Activated CD4-positive, alpha-beta T cell treated with anti-CD3 and anti-CD28 coated beads, Interleukin-2, amount 10 ng/mL, durations not matched to agents 7 days and 5 days (primary cell): Measurements from ENCODE around the gene PSMD1. TPM values are rescaled to one million over a fixed set of nuclear protein-coding genes. Genes with fewer than 3 reads are reported as not detected.
"Not testable (repeated sequence)": the region's sequence is repeated elsewhere in the genome, so short reads cannot be mapped to it uniquely, and the experiment has no call there.

ENCODE experiments used
- CTCF ChIA-PET: fragments of 350-600 bp; sonication (Branson Sonifier 250); formaldehyde crosslinking; loops from one replicate; lab custom pipeline; 2021; ENCODE audit warnings: antibody characterized with exemption; lab: Charles Lee
- POLR2A ChIA-PET: fragments of 350-600 bp; sonication (Branson Sonifier 250); formaldehyde crosslinking; loops from one replicate; lab custom pipeline; 2021; ENCODE audit warnings: antibody characterized with exemption; lab: Charles Lee
- DNase-seq: peaks from one replicate; pipeline ENCODE4 v3.0.0-alpha.2; 2020
- H3K27ac Mint-ChIP-seq: one replicate; pipeline ENCODE4 v1.8.0; 2021; ENCODE audit warnings: mild to moderate bottlenecking, moderate library complexity, mixed read lengths
- H3K27me3 Mint-ChIP-seq: one replicate; pipeline ENCODE4 v1.8.0; 2021; ENCODE audit warnings: mixed read lengths
- H3K36me3 Mint-ChIP-seq: one replicate; pipeline ENCODE4 v1.8.0; 2021; ENCODE audit warnings: low read depth, mixed read lengths
- H3K4me1 Mint-ChIP-seq: one replicate; pipeline ENCODE4 v1.8.0; 2021; ENCODE audit warnings: mixed read lengths
- H3K4me3 Mint-ChIP-seq: one replicate; pipeline ENCODE4 v1.8.0; 2021; ENCODE audit warnings: mild to moderate bottlenecking, moderate library complexity, mixed read lengths
- H3K9me3 Mint-ChIP-seq: one replicate; pipeline ENCODE4 v1.8.0; 2021; ENCODE audit warnings: mixed read lengths
- total RNA-seq, 2 experiments: library from RNA; stranded (reverse); gene quantifications; one replicate each; pipeline ENCODE4 v1.2.3, GENCODE V29; 2021

PSMD1 gene
- total RNA-seq, 2 experiments from 2014 or later, result 80.5 to 101 TPM

GRCh38 chr2:231068525-231069222, 12.0 kb downstream of the PSMD1 start:
- H3K27me3 Mint-ChIP-seq, result no peaks in the 10 kb centered on the region
- H3K27ac Mint-ChIP-seq, result no peak overlapping the region
- POLR2A ChIA-PET, result no interaction called here
- DNase-seq, result no peak
- H3K9me3 Mint-ChIP-seq, result no peaks in the 10 kb centered on the region
- H3K36me3 Mint-ChIP-seq, result peaks cover 30% of the 10 kb centered on the region
- peaks cover 10% of the 10 kb centered on the region for H3K4me1 Mint-ChIP-seq
- CTCF ChIA-PET, result interaction anchor here (0.8 to 1.8 kb wide), 4 partner anchors 10 to 17 kb away, joined by 3 to 10 read pairs (median 4); partner anchors contain the start of gene PSMD1
- no peak overlapping the region for H3K4me3 Mint-ChIP-seq

- ChIA-PET CTCF (interaction anchor here (0.7 to 1.8 kb wide), 4 partner anchors 10 to 17 kb away, joined by 3 to 10 read pairs (median 3); partner anchors contain the start of gene PSMD1), POLR2A (no interaction called here)
- no peak overlapping the region for H3K4me3 Mint-ChIP-seq
- H3K36me3 Mint-ChIP-seq, result peaks cover 30% of the 10 kb centered on the region
- peaks cover 10% of the 10 kb centered on the region for H3K4me1 Mint-ChIP-seq
- no peaks in the 10 kb centered on the region for H3K27me3 Mint-ChIP-seq
- DNase-seq, result no peak
- no peaks in the 10 kb centered on the region for H3K9me3 Mint-ChIP-seq
- H3K27ac Mint-ChIP-seq, result no peak overlapping the region
Observed at GRCh38 chr2:231069379-231070054, 12.8 kb downstream of the PSMD1 start.

GRCh38 chr2:231084565-231084964, 27.9 kb downstream of the PSMD1 start:
- Mint-ChIP-seq H3K9me3 (no peaks in the 10 kb centered on the region), H3K27me3 (no peaks in the 10 kb centered on the region), H3K4me1 (peaks cover 5% of the 10 kb centered on the region), H3K4me3 (no peak overlapping the region), H3K27ac (no peak overlapping the region), H3K36me3 (peaks cover 52% of the 10 kb centered on the region)
- ChIA-PET CTCF (interaction anchor here (0.6 to 1.2 kb wide), 3 partner anchors 8 to 398 kb away, joined by 3 to 4 read pairs (median 3); no protein-coding TSS in a partner anchor), POLR2A (no interaction called here)
- no peak for DNase-seq

- no peak for DNase-seq
- H3K27ac Mint-ChIP-seq, result no peak overlapping the region
- H3K4me3 Mint-ChIP-seq, result no peak overlapping the region
- H3K9me3 Mint-ChIP-seq, result no peaks in the 10 kb centered on the region
- ChIA-PET POLR2A (no interaction called here), CTCF (interaction anchor here (0.8 to 2.0 kb wide), 3 partner anchors 11 to 166 kb away, joined by 3 to 7 read pairs (median 3); no protein-coding TSS in a partner anchor)
- no peaks in the 10 kb centered on the region for H3K27me3 Mint-ChIP-seq
- H3K4me1 Mint-ChIP-seq, result peaks cover 5% of the 10 kb centered on the region
- H3K36me3 Mint-ChIP-seq, result peaks cover 45% of the 10 kb centered on the region
Observed at GRCh38 chr2:231088754-231089153, 32.1 kb downstream of the PSMD1 start.

GRCh38 chr2:231093933-231094332, 37.3 kb downstream of the PSMD1 start:
- Mint-ChIP-seq H3K27ac (no peak overlapping the region), H3K36me3 (peaks cover 62% of the 10 kb centered on the region), H3K9me3 (peaks cover 9% of the 10 kb centered on the region), H3K4me1 (peaks cover under 1% of the 10 kb centered on the region), H3K4me3 (no peak overlapping the region), H3K27me3 (no peaks in the 10 kb centered on the region)
- ChIA-PET POLR2A (no interaction called here), CTCF (no interaction called here)
- no peak for DNase-seq

GRCh38 chr2:231094736-231095346, 38.2 kb downstream of the PSMD1 start:
- DNase-seq, result no peak
- H3K27ac Mint-ChIP-seq, result no peak overlapping the region
- H3K4me3 Mint-ChIP-seq, result no peak overlapping the region
- H3K36me3 Mint-ChIP-seq, result peaks cover 67% of the 10 kb centered on the region
- ChIA-PET CTCF (interaction anchor here (0.9 kb wide), 1 partner anchor 11 kb away, joined by 4 read pairs; no protein-coding TSS in a partner anchor), POLR2A (no interaction called here)
- H3K9me3 Mint-ChIP-seq, result peaks cover 17% of the 10 kb centered on the region
- H3K4me1 Mint-ChIP-seq, result no peaks in the 10 kb centered on the region
- H3K27me3 Mint-ChIP-seq, result no peaks in the 10 kb centered on the region

GRCh38 chr2:231099918-231100317, 43.3 kb downstream of the PSMD1 start:
- no peak overlapping the region for H3K27ac Mint-ChIP-seq
- H3K4me1 Mint-ChIP-seq, result peaks cover 1% of the 10 kb centered on the region
- ChIA-PET POLR2A (no interaction called here), CTCF (no interaction called here)
- no peaks in the 10 kb centered on the region for H3K27me3 Mint-ChIP-seq
- no peak for DNase-seq
- H3K36me3 Mint-ChIP-seq, result peaks cover 53% of the 10 kb centered on the region
- peaks cover 21% of the 10 kb centered on the region for H3K9me3 Mint-ChIP-seq
- no peak overlapping the region for H3K4me3 Mint-ChIP-seq

- DNase-seq, H3K4me1 Mint-ChIP-seq, H3K27ac Mint-ChIP-seq, CTCF ChIA-PET, H3K4me3 Mint-ChIP-seq, H3K27me3 Mint-ChIP-seq, POLR2A ChIA-PET: not testable (repeated sequence)
- peaks cover 53% of the 10 kb centered on the region for H3K36me3 Mint-ChIP-seq
- H3K9me3 Mint-ChIP-seq, result peaks cover 21% of the 10 kb centered on the region
Observed at GRCh38 chr2:231100321-231100720, 43.7 kb downstream of the PSMD1 start.

GRCh38 chr2:231100990-231101389, 44.3 kb downstream of the PSMD1 start:
- POLR2A ChIA-PET, result no interaction called here

GRCh38 chr2:231102772-231103171, 46.1 kb downstream of the PSMD1 start:
- Mint-ChIP-seq H3K4me1 (peaks cover 1% of the 10 kb centered on the region), H3K27ac (no peak overlapping the region), H3K27me3 (no peaks in the 10 kb centered on the region), H3K9me3 (peaks cover 18% of the 10 kb centered on the region), H3K36me3 (peaks cover 34% of the 10 kb centered on the region), H3K4me3 (no peak overlapping the region)
- POLR2A ChIA-PET, result no interaction called here
- no peak for DNase-seq
- CTCF ChIA-PET, result interaction anchor here (0.9 to 1.6 kb wide), 4 partner anchors 9 to 291 kb away, joined by 3 to 6 read pairs (median 4); no protein-coding TSS in a partner anchor

More at GRCh38 chr2:231100990-231101389, 44.3 kb downstream of the PSMD1 start:
- Mint-ChIP-seq H3K9me3 (peaks cover 21% of the 10 kb centered on the region), H3K36me3 (peaks cover 51% of the 10 kb centered on the region), H3K4me3 (no peak overlapping the region), H3K27ac (no peak overlapping the region), H3K27me3 (no peaks in the 10 kb centered on the region), H3K4me1 (peaks cover 1% of the 10 kb centered on the region)
- DNase-seq, result no peak
- CTCF ChIA-PET, result no interaction called here

GRCh38 chr2:231104115-231104713, 47.5 kb downstream of the PSMD1 start:
- ChIA-PET CTCF (interaction anchor here (0.5 to 2.1 kb wide), 10 partner anchors 15 to 348 kb away, joined by 3 to 7 read pairs (median 3); no protein-coding TSS in a partner anchor), POLR2A (no interaction called here)
- H3K27ac Mint-ChIP-seq, result no peak overlapping the region
- H3K4me1 Mint-ChIP-seq, result peaks cover 1% of the 10 kb centered on the region
- peaks cover 10% of the 10 kb centered on the region for H3K9me3 Mint-ChIP-seq
- peak; percentile 76 for DNase-seq
- peaks cover 25% of the 10 kb centered on the region for H3K36me3 Mint-ChIP-seq
- no peak overlapping the region for H3K4me3 Mint-ChIP-seq
- no peaks in the 10 kb centered on the region for H3K27me3 Mint-ChIP-seq

- POLR2A ChIA-PET, result no interaction called here
- Mint-ChIP-seq H3K4me3 (no peak overlapping the region), H3K36me3 (peaks cover 28% of the 10 kb centered on the region), H3K27me3 (no peaks in the 10 kb centered on the region), H3K4me1 (no peaks in the 10 kb centered on the region), H3K9me3 (no peaks in the 10 kb centered on the region), H3K27ac (no peak overlapping the region)
- DNase-seq, result no peak
- CTCF ChIA-PET, result interaction anchor here (1.0 to 1.1 kb wide), 2 partner anchors 13 to 23 kb away, joined by 3 read pairs; no protein-coding TSS in a partner anchor
Observed at GRCh38 chr2:231110551-231110950, 53.9 kb downstream of the PSMD1 start.
